Heart left ventricle (tissue), 16 donors: ENCODE measurements around the gene PRR16. TPM values are rescaled to one million over a fixed set of nuclear protein-coding genes. Genes with fewer than 3 reads are reported as not detected.

ENCODE experiments used
- ATAC-seq, 4 donors: fragments of 200-7000 bp; cut with Tn5 transposase; one replicate each; pipeline ENCODE4 v1.9.1; 2020 to 2022; ENCODE audit warnings: moderate library complexity in 4 of 4, mild to moderate bottlenecking in 3 of 4, moderate number of reproducible peaks in 1 of 4
- DNase-seq, 5 donors: peaks; one replicate each; pipeline ENCODE4 v3.0.0-alpha.2; 2020
- H3K27ac ChIP-seq, 12 donors: fragments of 200-600 bp; sonication (generic) in 4 of 12; one replicate each; pipeline versions ENCODE4 v1.5.0 to v1.8.0; 2016 to 2022; ENCODE audit warnings: mild to moderate bottlenecking in 2 of 12
- H3K27me3 ChIP-seq, 9 donors: fragments of 200-600 bp; sonication (generic) in 2 of 9; one replicate each; pipeline versions ENCODE4 v1.5.1 to v1.8.0; 2016 to 2022; ENCODE audit warnings: mild to moderate bottlenecking in 3 of 9
- H3K36me3 ChIP-seq, 9 donors: fragments of 200-600 bp; sonication (generic) in 2 of 9; one replicate each; pipeline versions ENCODE4 v1.5.0 to v1.8.0; 2018 to 2022; ENCODE audit warnings: mild to moderate bottlenecking in 2 of 9
- H3K4me1 ChIP-seq, 12 donors: fragments of 200-600 bp; sonication (generic) in 4 of 12; one replicate each; pipeline versions ENCODE4 v1.5.0 to v1.8.0; 2016 to 2022; ENCODE audit warnings: mild to moderate bottlenecking in 3 of 12
- H3K4me3 ChIP-seq, 12 donors: fragments of 200-600 bp; sonication (generic) in 4 of 12; one replicate each; pipeline versions ENCODE4 v1.5.0 to v1.8.0; 2017 to 2022; ENCODE audit warnings: mild to moderate bottlenecking in 9 of 12, moderate library complexity in 4 of 12
- H3K9me3 ChIP-seq, 12 donors: fragments of 200-600 bp; sonication (generic) in 4 of 12; one replicate each; pipeline versions ENCODE4 v1.5.0 to v1.8.0; 2016 to 2022; ENCODE audit warnings: mild to moderate bottlenecking in 1 of 12
- POLR2A ChIP-seq, 2 donors: fragments of 450-650 bp; IDR thresholded peaks; one replicate each; pipeline ENCODE4 v1.6.1; 2017; ENCODE audit warnings: antibody characterized with exemption in 2 of 2, mild to moderate bottlenecking in 2 of 2, moderate library complexity in 2 of 2
- WGBS, 4 donors: extraction: QIAGEN DNeasy Blood & Tissue Kit in 2 of 4; methylation state at CpG; one replicate each; pipeline versions ENCODE4 v1.1.5 to v1.1.7; 2013 to 2018; 5-methylcytosine and 5-hydroxymethylcytosine counted together
- intact Hi-C, 10 donors: fragments of 100-400 bp; cut with DNase I; formaldehyde crosslinking; loops; one replicate each; pipeline versions ENCODE4 v1.11.1 to v1.14.2; 2022
- polyA plus RNA-seq, 2 donors: library from polyadenylated mRNA; stranded (reverse); fragments of 200-250 nt; gene quantifications; one replicate each; pipeline ENCODE4 v1.2.3, GENCODE V29; 2013
- total RNA-seq, 9 donors: library from RNA; depleted of rRNA in 2 of 9; stranded (reverse); fragments of >200 nt in 2 of 9; fragmentation: NEBNext Ultra II Directional in 3 of 9; extraction: Animal tissue kit (Norgen Biotek cat#: 25700) in 3 of 9; gene quantifications; one replicate each; pipeline versions ENCODE4 v1.1.0 to v1.2.4, GENCODE V29; 2016 to 2023
- TF ChIP-seq, protein P1 (sequence below), 12 donors: fragments of 200-600 bp; sonication (generic) in 4 of 12; IDR thresholded peaks; one replicate each; pipeline versions ENCODE4 v1.5.0 to v1.8.0; 2018 to 2022; ENCODE audit warnings: antibody characterized with exemption in 12 of 12, mild to moderate bottlenecking in 5 of 12
- donor health status: ischemic (EF 13 %, LVEDD 7.1; RV severe dilation, severe dysfunction).
- donor health status: healthy with polysubstance abuse.
- donor health status: DM: no; HTN: yes; CAD: no.
- donor health status: DM: no; HTN: no; CAD: no.
- donor health status: ischemic (EF 25% LVEDD 6.9; RV normal size, moderate dysfunction).
- donor health status: ischemic (EF 25% LVEDD 5.7; RV mildly dilated, moderate dysfunction).
- donor health status: healthy.
- donor health status: DM: yes; HTN: yes; CAD: no.
- donor health status: ischemic (EF 35%, LVEDD 5.7; RV mildly dilated, moderate dysfunction).
- donor health status: nonischemic (EF 11% LVEDD 7.7; RV severe dilation, severe dysfunction).
- donor health status: DM: yes; HTN: yes; CAD: no.
- donor health status: PGD.
- donor health status: ischemic (EF 29% LVEDD 5.4; RV normal size, mild dysfunction).
- donor health status: nonischemic (EF 23%, LVEDD 6.1; RV moderate dilation, normal function).

PRR16 gene
- total and polyA plus RNA-seq, 11 donors, result 4.0 to 18.8 (median 8.3) TPM

GRCh38 chr5:120532835-120533234 is 68.7 kb downstream of the PRR16 start:
- H3K9me3 ChIP-seq, result no peaks in the 10 kb centered on the region
- H3K4me1 ChIP-seq, result peaks cover 0 to 10% (median 0%) of the 10 kb centered on the region in 12 donors
- ATAC-seq, result no peak
- no peaks in the 10 kb centered on the region for H3K36me3 ChIP-seq
- no peak overlapping the region for H3K27ac ChIP-seq
- DNase-seq, result no peak
- no peak overlapping the region for H3K4me3 ChIP-seq
- TF ChIP-seq, protein P1, sequence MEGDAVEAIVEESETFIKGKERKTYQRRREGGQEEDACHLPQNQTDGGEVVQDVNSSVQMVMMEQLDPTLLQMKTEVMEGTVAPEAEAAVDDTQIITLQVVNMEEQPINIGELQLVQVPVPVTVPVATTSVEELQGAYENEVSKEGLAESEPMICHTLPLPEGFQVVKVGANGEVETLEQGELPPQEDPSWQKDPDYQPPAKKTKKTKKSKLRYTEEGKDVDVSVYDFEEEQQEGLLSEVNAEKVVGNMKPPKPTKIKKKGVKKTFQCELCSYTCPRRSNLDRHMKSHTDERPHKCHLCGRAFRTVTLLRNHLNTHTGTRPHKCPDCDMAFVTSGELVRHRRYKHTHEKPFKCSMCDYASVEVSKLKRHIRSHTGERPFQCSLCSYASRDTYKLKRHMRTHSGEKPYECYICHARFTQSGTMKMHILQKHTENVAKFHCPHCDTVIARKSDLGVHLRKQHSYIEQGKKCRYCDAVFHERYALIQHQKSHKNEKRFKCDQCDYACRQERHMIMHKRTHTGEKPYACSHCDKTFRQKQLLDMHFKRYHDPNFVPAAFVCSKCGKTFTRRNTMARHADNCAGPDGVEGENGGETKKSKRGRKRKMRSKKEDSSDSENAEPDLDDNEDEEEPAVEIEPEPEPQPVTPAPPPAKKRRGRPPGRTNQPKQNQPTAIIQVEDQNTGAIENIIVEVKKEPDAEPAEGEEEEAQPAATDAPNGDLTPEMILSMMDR (IDR thresholded peaks at IDR 0.05), result peak in 1 of 12 donors; percentile 8
- TF ChIP-seq POLR2A (IDR thresholded peaks at IDR 0.05), result no peak
- intact Hi-C loops, result no loop called here
- 57 to 67% (median 62%) methylated on average over 5 of the region's 5 CpGs for WGBS, 4 donors
- H3K27me3 ChIP-seq, result no peaks in the 10 kb centered on the region

DNA sequence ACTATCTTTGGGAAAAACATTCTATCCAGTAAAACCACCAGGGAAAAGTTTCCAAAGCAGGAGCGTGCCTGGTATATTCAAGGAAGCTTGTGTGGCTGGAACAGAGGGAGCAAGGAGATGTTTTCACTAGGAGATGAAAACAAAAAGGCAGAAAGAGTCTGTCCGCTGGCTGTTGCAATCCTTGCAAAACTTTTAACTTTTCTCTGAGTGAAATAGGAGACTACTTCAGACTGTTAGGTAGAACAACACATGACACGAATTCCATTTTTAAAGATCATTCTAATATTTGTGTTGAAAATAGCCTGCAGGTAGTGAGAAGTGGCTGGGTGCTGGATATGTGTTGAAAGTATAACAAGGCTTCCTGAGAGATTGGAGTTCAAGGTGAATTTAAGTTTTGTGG is 69.5 kb downstream of the PRR16 start:
- Histone ChIP-seq H3K27ac (no peak overlapping the region), H3K27me3 (no peaks in the 10 kb centered on the region), H3K4me1 (peaks cover 0 to 13% (median 0%) of the 10 kb centered on the region in 12 donors), H3K36me3 (no peaks in the 10 kb centered on the region), H3K4me3 (no peak overlapping the region), H3K9me3 (no peaks in the 10 kb centered on the region)
- 54 to 75% (median 64%) methylated on average over 3 of the region's 3 CpGs for WGBS, 4 donors
- no peak for TF ChIP-seq POLR2A (IDR thresholded peaks at IDR 0.05)
- TF ChIP-seq, protein P1 (IDR thresholded peaks at IDR 0.05), result no peak
- intact Hi-C loops, result no loop called here
- ATAC-seq (no peak), DNase-seq (no peak)

GRCh38 chr5:120535900-120536299 is 71.8 kb downstream of the PRR16 start:
- 78 to 85% (median 82%) methylated on average over 1 of the region's 1 CpG for WGBS, 4 donors
- no peaks in the 10 kb centered on the region for H3K36me3 ChIP-seq
- H3K27ac ChIP-seq, result no peak overlapping the region
- intact Hi-C loops, result no loop called here
- no peak overlapping the region for H3K4me3 ChIP-seq
- DNase-seq (no peak), ATAC-seq (no peak)
- H3K9me3 ChIP-seq, result no peaks in the 10 kb centered on the region
- TF ChIP-seq POLR2A (IDR thresholded peaks at IDR 0.05), result no peak
- TF ChIP-seq, protein P1 (IDR thresholded peaks at IDR 0.05), result no peak
- H3K27me3 ChIP-seq, result no peaks in the 10 kb centered on the region
- H3K4me1 ChIP-seq, result peaks cover 0 to 33% (median 0%) of the 10 kb centered on the region in 12 donors

- DNase-seq (no peak), ATAC-seq (no peak)
- no peak for TF ChIP-seq POLR2A (IDR thresholded peaks at IDR 0.05)
- TF ChIP-seq, protein P1 (IDR thresholded peaks at IDR 0.05), result no peak
- no peaks in the 10 kb centered on the region for H3K9me3 ChIP-seq
- H3K4me1 ChIP-seq, result peaks cover 0 to 30% (median 0%) of the 10 kb centered on the region in 12 donors
- H3K27me3 ChIP-seq, result no peaks in the 10 kb centered on the region
- H3K4me3 ChIP-seq, result no peak overlapping the region
- H3K36me3 ChIP-seq, result no peaks in the 10 kb centered on the region
- no peak overlapping the region for H3K27ac ChIP-seq
- intact Hi-C loops, result no loop called here
- 80 to 86% (median 84%) methylated on average over 2 of the region's 2 CpGs for WGBS, 4 donors
Observed at GRCh38 chr5:120538149-120538548, 74.0 kb downstream of the PRR16 start.
